Natural killer cell (primary cell): Measurements from ENCODE around the gene TFAP2B. TPM values are rescaled to one million over a fixed set of nuclear protein-coding genes. Genes with fewer than 3 reads are reported as not detected.

Experiments used
- ATAC-seq, 3 donors: fragments of 150-1000 bp in 2 of 3; fragments of 200-7000 bp in 1 of 3; cut with Tn5 transposase; 1 replicate in 1 of 3; 2 replicates in 2 of 3; pipeline ENCODE4 v1.10.0; 2021; ENCODE audit warnings: mild to moderate bottlenecking in 2 of 3, moderate library complexity in 2 of 3
- DNase-seq, 2 donors: peaks; one replicate each; pipeline versions ENCODE4 v3.0.0 to v3.0.0-alpha.2; 2013 to 2021; ENCODE audit warnings: mixed read lengths in 1 of 2
- H3K27ac ChIP-seq: one replicate; pipeline ENCODE4 v1.5.1; 2013; ENCODE audit warnings: mild to moderate bottlenecking, low read length
- H3K27me3 ChIP-seq: one replicate; pipeline ENCODE4 v1.6.1; 2013; ENCODE audit warnings: low read length; ENCODE audit not compliant: control insufficient read depth, insufficient read depth
- H3K36me3 ChIP-seq: one replicate; pipeline ENCODE4 v1.6.1; 2013; ENCODE audit warnings: low read length; ENCODE audit not compliant: control insufficient read depth, insufficient read depth
- H3K4me1 ChIP-seq: one replicate; pipeline ENCODE4 v1.6.1; 2013; ENCODE audit warnings: low read length; ENCODE audit not compliant: control insufficient read depth, insufficient read depth
- H3K4me3 ChIP-seq: one replicate; pipeline ENCODE4 v1.5.1; 2013; ENCODE audit warnings: low read length
- H3K9me3 ChIP-seq: one replicate; pipeline ENCODE4 v1.6.1; 2013; ENCODE audit warnings: low read length; ENCODE audit not compliant: control insufficient read depth, insufficient read depth
- H3K27ac Mint-ChIP-seq, 2 donors: one replicate each; pipeline ENCODE4 v1.8.0; 2022; ENCODE audit warnings: mild to moderate bottlenecking in 2 of 2, mixed read lengths in 2 of 2, moderate library complexity in 1 of 2
- H3K27me3 Mint-ChIP-seq, 2 donors: one replicate each; pipeline ENCODE4 v1.8.0; 2022; ENCODE audit warnings: low read depth in 2 of 2, mixed read lengths in 2 of 2
- H3K36me3 Mint-ChIP-seq: one replicate; pipeline ENCODE4 v1.8.0; 2022; ENCODE audit warnings: mixed read lengths
- H3K4me1 Mint-ChIP-seq, 2 donors: one replicate each; pipeline ENCODE4 v1.8.0; 2022; ENCODE audit warnings: mixed read lengths in 2 of 2
- H3K4me3 Mint-ChIP-seq: one replicate; pipeline ENCODE4 v1.8.0; 2022; ENCODE audit warnings: mild to moderate bottlenecking, moderate library complexity, mixed read lengths
- H3K9me3 Mint-ChIP-seq, 2 donors: one replicate each; pipeline ENCODE4 v1.8.0; 2022; ENCODE audit warnings: mixed read lengths in 2 of 2
- WGBS: methylation state at CpG from one replicate; pipeline ENCODE4 v1.1.7; 2013; ENCODE audit warnings: missing lambda C conversion rate; ENCODE audit not compliant: insufficient coverage; 5-methylcytosine and 5-hydroxymethylcytosine counted together
- intact Hi-C: fragments of 100-400 bp; cut with micrococcal nuclease; formaldehyde crosslinking; loops from one replicate; pipeline ENCODE4 v1.14.2; 2022
- total RNA-seq, 4 donors: library from RNA; stranded (reverse); fragments of 120-200 nt in 1 of 4; gene quantifications; one replicate each; pipeline versions ENCODE4 v1.2.3 to v1.2.4, GENCODE V29; 2013 to 2022
- TF ChIP-seq, protein P1 (sequence below): fragments of 200-600 bp; IDR thresholded peaks from one replicate; pipeline ENCODE4 v1.8.0; 2022; ENCODE audit warnings: antibody characterized with exemption

TFAP2B gene
- total RNA-seq, 3 donors from 2014 or later (not counting 1 experiment from before 2014, with no cell fraction given): not detected

DNA sequence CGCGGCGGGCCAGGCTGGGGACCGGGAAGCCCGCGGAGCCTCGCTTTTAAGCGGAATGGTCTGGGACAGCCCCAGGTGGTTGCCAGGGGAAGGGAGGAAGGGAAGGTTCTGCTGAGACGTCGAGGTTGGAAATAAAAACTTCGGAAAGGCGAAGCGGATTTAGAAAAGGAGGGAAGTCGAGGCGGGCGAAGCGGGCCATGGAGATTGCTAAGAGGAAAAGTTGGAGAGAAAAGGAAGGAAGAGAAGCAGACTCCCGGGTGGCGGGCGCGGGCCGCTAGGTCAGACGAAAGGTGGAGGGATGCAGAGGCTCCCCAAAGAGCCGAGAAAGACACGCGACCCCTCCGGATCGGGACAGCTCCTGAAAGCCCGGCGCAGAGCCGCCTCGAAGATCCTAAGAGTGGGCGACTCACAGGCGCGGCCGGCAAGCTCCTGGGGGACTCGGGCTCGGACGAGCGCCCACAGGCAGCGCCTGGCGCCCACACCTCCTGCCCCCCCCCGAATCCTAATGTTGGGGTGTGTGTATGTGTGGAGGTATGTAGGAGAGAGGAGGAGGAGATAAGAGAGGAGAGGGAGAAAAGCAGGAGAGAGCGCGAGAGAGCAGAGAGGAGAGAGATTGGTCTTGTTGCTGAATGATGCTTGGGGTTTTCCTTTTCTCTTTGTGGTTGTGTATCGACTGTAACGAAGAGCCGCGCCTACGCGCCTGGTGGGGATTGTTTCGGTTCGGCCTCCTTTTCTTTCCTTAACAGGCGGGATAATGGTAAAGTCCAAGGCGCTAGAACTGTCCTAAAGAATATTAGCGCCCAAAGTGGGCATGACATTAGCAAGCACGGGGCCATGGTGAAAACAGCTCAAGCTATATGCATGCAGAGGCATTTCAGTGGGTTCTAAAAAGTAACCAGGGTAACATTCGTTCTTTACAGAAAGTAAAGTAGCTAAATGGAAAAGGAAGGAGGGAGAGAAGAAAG is 1.5 kb downstream of the TFAP2B start:
- TF ChIP-seq, protein P1, sequence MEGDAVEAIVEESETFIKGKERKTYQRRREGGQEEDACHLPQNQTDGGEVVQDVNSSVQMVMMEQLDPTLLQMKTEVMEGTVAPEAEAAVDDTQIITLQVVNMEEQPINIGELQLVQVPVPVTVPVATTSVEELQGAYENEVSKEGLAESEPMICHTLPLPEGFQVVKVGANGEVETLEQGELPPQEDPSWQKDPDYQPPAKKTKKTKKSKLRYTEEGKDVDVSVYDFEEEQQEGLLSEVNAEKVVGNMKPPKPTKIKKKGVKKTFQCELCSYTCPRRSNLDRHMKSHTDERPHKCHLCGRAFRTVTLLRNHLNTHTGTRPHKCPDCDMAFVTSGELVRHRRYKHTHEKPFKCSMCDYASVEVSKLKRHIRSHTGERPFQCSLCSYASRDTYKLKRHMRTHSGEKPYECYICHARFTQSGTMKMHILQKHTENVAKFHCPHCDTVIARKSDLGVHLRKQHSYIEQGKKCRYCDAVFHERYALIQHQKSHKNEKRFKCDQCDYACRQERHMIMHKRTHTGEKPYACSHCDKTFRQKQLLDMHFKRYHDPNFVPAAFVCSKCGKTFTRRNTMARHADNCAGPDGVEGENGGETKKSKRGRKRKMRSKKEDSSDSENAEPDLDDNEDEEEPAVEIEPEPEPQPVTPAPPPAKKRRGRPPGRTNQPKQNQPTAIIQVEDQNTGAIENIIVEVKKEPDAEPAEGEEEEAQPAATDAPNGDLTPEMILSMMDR: no peak
- Histone ChIP-seq H3K27ac (no peak overlapping the region), H3K27me3 (peaks cover 59% of the 10 kb centered on the region), H3K4me1 (no peaks in the 10 kb centered on the region), H3K4me3 (no peak overlapping the region), H3K9me3 (peaks cover under 1% of the 10 kb centered on the region), H3K36me3 (no peaks in the 10 kb centered on the region)
- Mint-ChIP-seq H3K36me3 (peaks cover 8% of the 10 kb centered on the region), H3K4me1 (peaks cover 0 to 16% of the 10 kb centered on the region in 2 donors), H3K27ac (no peak overlapping the region), H3K27me3 (peaks cover 64 to 83% of the 10 kb centered on the region in 2 donors), H3K9me3 (peaks cover 3 to 8% of the 10 kb centered on the region in 2 donors), H3K4me3 (no peak overlapping the region)
- 5% methylated on average over 58 of the region's 58 CpGs for WGBS
- intact Hi-C loops: no loop called here
- ATAC-seq (no peak), DNase-seq (no peak)

DNA sequence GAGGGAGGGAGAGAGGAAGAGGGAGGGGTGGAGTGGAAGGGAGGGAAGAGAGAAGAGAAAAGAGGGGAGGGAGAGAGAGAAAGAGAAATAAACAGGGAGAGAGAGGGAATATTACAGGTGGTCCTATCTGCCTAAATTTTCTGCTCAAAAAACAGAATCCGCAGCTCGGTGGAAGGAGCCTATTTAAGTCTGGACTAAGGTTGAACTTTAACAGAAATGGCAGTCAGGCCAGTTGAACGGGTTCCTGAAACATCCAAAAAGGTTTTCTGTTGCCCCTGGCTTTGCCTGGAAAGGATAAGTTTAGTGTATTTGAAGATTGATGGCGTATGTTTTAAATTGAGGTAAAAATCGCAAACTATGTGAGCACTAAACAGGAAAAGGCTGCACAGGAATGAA is 2.2 kb downstream of the TFAP2B start:
- TF ChIP-seq, protein P1: no peak
- H3K36me3 ChIP-seq: no peaks in the 10 kb centered on the region
- intact Hi-C loops: no loop called here
- 17% methylated on average over 5 of the region's 5 CpGs for whole genome bisulfite sequencing
- no peaks in the 10 kb centered on the region for H3K4me1 ChIP-seq
- Mint-ChIP-seq H3K4me3 (no peak overlapping the region), H3K9me3 (peaks cover 3 to 8% of the 10 kb centered on the region in 2 donors), H3K36me3 (peaks cover 14% of the 10 kb centered on the region), H3K4me1 (peaks cover 0 to 11% of the 10 kb centered on the region in 2 donors), H3K27me3 (peaks cover 67 to 83% of the 10 kb centered on the region in 2 donors), H3K27ac (no peak overlapping the region)
- no peak for ATAC-seq
- DNase-seq: no peak
- H3K9me3 ChIP-seq: peaks cover 7% of the 10 kb centered on the region
- no peak overlapping the region for H3K27ac ChIP-seq
- peaks cover 64% of the 10 kb centered on the region for H3K27me3 ChIP-seq
- H3K4me3 ChIP-seq: no peak overlapping the region

DNA sequence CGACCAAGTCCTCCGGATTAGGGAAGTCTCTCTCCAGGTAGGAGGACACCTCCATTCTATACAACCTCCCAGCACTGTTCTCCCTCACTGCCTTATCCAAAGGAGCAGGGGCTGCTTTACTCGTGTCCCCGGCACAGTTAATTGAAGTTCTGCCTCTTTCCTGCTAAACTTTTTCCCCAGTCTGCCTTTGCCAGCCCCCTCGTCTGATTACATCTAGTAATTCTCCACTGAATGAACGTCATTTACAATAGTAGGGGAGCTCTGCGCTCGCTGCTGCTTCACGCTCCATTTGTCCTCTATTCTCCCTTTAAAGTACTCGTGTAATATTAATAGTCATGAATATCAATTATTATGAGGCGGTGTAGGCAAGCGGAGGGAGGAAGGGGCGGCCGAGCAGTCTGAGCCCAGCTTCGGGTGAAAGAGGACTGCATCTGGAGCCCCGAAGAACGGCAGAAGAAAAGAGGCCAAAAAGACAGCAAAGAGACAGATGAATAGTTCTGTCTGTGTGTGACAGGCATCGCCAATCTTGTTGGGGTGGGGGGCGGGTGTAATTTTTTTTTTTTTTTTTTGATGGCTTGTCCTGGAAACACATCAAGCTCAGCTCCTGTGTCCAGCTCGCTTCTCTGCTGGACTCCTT is 2.9 kb downstream of the TFAP2B start:
- Histone ChIP-seq H3K9me3 (peaks cover 10% of the 10 kb centered on the region), H3K36me3 (no peaks in the 10 kb centered on the region), H3K4me3 (no peak overlapping the region), H3K27ac (no peak overlapping the region), H3K27me3 (peaks cover 66% of the 10 kb centered on the region), H3K4me1 (no peaks in the 10 kb centered on the region)
- no peak for DNase-seq
- no peak overlapping the region for H3K27ac Mint-ChIP-seq
- peaks cover 3 to 9% of the 10 kb centered on the region in 2 donors for H3K9me3 Mint-ChIP-seq
- peaks cover 72 to 88% of the 10 kb centered on the region in 2 donors for H3K27me3 Mint-ChIP-seq
- intact Hi-C loops: no loop called here
- 9% methylated on average over 16 of the region's 20 CpGs for WGBS
- ATAC-seq: no peak
- peaks cover 14% of the 10 kb centered on the region for H3K36me3 Mint-ChIP-seq
- TF ChIP-seq, protein P1: no peak
- peaks cover 0 to 9% of the 10 kb centered on the region in 2 donors for H3K4me1 Mint-ChIP-seq
- H3K4me3 Mint-ChIP-seq: no peak overlapping the region
